ENCODE measurements around the gene EFCAB10. TPM values are rescaled to one million over a fixed set of nuclear protein-coding genes. Genes with fewer than 3 reads are reported as not detected.
A peak's percentile ranks its signal among the peaks of the same experiment; 100 is the strongest.
"Not testable (repeated sequence)": the region's sequence is repeated elsewhere in the genome, so short reads cannot be mapped to it uniquely, and the experiment has no call there.

Gene EFCAB10
- total RNA-seq, 4 donors from 2014 or later = 0.40 TPM; not detected in 3

- Histone ChIP-seq H3K9me3 (no peaks in the 10 kb centered on the region), H3K36me3 (peaks cover 0 to 3% of the 10 kb centered on the region in 2 donors), H3K4me1 (peaks cover 0 to 19% (median 0%) of the 10 kb centered on the region in 3 donors), H3K4me3 (peak overlapping the region; percentile 61), H3K27me3 (no peaks in the 10 kb centered on the region), H3K27ac (peak overlapping the region; percentile 61 to 96 (median 91))
- ATAC-seq = peak; percentile 33
- TF ChIP-seq, protein P1, sequence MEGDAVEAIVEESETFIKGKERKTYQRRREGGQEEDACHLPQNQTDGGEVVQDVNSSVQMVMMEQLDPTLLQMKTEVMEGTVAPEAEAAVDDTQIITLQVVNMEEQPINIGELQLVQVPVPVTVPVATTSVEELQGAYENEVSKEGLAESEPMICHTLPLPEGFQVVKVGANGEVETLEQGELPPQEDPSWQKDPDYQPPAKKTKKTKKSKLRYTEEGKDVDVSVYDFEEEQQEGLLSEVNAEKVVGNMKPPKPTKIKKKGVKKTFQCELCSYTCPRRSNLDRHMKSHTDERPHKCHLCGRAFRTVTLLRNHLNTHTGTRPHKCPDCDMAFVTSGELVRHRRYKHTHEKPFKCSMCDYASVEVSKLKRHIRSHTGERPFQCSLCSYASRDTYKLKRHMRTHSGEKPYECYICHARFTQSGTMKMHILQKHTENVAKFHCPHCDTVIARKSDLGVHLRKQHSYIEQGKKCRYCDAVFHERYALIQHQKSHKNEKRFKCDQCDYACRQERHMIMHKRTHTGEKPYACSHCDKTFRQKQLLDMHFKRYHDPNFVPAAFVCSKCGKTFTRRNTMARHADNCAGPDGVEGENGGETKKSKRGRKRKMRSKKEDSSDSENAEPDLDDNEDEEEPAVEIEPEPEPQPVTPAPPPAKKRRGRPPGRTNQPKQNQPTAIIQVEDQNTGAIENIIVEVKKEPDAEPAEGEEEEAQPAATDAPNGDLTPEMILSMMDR (IDR thresholded peaks at IDR 0.05) = no peak
- no peak for TF ChIP-seq EP300 (IDR thresholded peaks at IDR 0.05)
- peak; percentile 6 for TF ChIP-seq POLR2AphosphoS5 (IDR thresholded peaks at IDR 0.05)
- 11 to 17% methylated on average over 10 to 13 of the region's 25 CpGs for WGBS, 2 donors (ENCODE audit: low coverage in 1 of 2)
These were observed 60.1 kb downstream of the EFCAB10 start for GRCh38 chr7:105521027-105521716.

DNA sequence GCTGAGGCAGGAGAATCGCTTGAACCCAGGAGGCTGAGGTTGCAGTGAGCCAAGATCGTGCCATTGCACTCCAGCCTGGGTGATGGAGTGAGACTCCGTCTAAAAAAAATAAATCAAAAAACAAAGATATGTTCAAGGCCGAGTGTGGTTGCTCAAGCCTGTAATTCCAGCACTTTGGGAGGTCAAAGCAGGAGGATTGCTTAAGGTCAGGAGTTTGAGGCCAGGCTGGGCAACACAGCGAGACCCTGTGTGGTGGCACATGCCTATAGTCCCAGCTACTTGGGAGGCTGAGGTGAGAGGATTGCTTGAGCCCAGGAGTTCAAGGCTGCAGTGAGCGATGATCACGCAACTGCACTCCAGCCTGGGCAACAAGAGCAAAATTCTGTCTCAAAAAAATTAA lies 60.7 kb downstream of the EFCAB10 start:
- ATAC-seq, H3K4me3 ChIP-seq: not testable (repeated sequence)

DNA sequence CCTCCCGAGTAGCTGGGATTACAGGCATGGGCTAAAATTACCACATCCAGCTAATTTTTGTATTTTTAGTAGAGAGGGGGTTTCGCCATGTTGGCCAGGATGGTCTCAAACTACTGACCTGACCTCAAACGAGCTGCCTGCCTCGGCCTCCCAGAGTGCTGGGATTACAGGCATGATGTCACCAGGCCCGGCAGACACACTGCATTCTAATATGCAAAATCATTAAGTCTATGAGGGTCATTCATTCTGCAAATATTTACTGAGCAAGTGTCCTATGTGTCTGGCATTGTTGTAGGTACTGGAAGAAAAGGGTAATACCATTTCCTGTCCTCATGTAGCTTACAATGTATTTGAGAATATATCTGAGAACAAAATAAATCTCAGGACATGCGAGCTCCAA lies 61.9 kb downstream of the EFCAB10 start:
- WGBS, 2 donors (ENCODE audit: low coverage in 1 of 2) = 96 to 100% methylated on average over 1 to 6 of the region's 6 CpGs
- Histone ChIP-seq H3K27ac (no peak overlapping the region), H3K36me3 (peaks cover 0 to 3% of the 10 kb centered on the region in 2 donors), H3K4me3 (no peak overlapping the region), H3K9me3 (no peaks in the 10 kb centered on the region), H3K4me1 (peaks cover 0 to 19% (median 0%) of the 10 kb centered on the region in 3 donors), H3K27me3 (no peaks in the 10 kb centered on the region)
- ATAC-seq = no peak
- no peak for TF ChIP-seq POLR2A (IDR thresholded peaks at IDR 0.05)
- no peak for TF ChIP-seq POLR2AphosphoS5 (IDR thresholded peaks at IDR 0.05)
- no peak for TF ChIP-seq EP300 (IDR thresholded peaks at IDR 0.05)
- TF ChIP-seq, protein P1 (IDR thresholded peaks at IDR 0.05) = no peak

More for the DNA sequence above, 60.7 kb downstream of the EFCAB10 start:
- Histone ChIP-seq H3K27ac (peak overlapping the region in 2 of 4 donors; percentile 90 to 92), H3K4me1 (peaks cover 0 to 19% (median 0%) of the 10 kb centered on the region in 3 donors)
- not testable (repeated sequence) for H3K36me3 ChIP-seq, H3K9me3 ChIP-seq, H3K27me3 ChIP-seq
- 89 to 97% methylated on average over 5 to 7 of the region's 7 CpGs for WGBS, 2 donors (ENCODE audit: low coverage in 1 of 2)

DNA sequence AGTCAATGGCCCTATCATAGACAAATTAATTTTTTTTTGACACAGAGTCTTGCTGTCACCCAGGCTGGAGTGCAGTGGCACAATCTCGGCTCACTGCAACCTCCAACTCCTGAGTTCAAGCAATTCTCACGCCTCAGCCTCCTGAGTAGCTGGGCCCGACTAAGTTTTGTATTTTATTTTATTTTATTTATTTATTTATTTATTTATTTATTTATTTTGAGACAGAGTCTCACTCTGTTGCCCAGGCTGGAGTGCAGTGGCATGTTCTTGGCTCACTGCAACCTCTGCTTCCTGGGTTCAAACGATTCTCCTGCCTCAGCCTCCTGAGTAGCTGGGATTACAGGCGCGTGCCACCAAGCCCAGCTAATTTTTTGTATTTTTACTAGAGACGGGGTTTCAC lies 65.7 kb downstream of the EFCAB10 start:
- H3K4me3 ChIP-seq, H3K9me3 ChIP-seq, H3K36me3 ChIP-seq, H3K27me3 ChIP-seq, H3K4me1 ChIP-seq, H3K27ac ChIP-seq, ATAC-seq: not testable (repeated sequence)
- WGBS, 2 donors (ENCODE audit: low coverage in 1 of 2) = 88 to 100% methylated on average over 3 to 5 of the region's 7 CpGs

Other genes with a start within 250 kb of the EFCAB10 start
- gene SRPK2, start 192.6 kb downstream of the EFCAB10 start, total RNA-seq = 10 to 100 TPM; 41.7 to 47.9 (median 43.8) TPM
- gene PUS7, start 59.2 kb downstream of the EFCAB10 start, total RNA-seq = 10 to 100 TPM; 11.9 to 15.1 (median 13.2) TPM
- 10 to 100 TPM in 2 of 4 donors, 1 to 10 TPM in 2; 7.7 to 19.9 (median 11.1) TPM for gene RINT1, start 49.3 kb downstream of the EFCAB10 start, total RNA-seq

All from gastroesophageal sphincter (tissue), 4 donors.